GM19023 (cell line): ENCODE data around the gene SELP.

Source experiments
- ATAC-seq: cut with Tn5 transposase; IDR thresholded peaks from one replicate; pipeline ENCODE4 v1.9.1; 2021; ENCODE audit warnings: mild to moderate bottlenecking, moderate library complexity; ENCODE audit not compliant: unreplicated experiment

The SELP gene

GRCh38 chr1:169623132-169623926 is 6.6 kb downstream of the SELP start:
- ATAC-seq, result no peak

- no peak for ATAC-seq
These were observed 9.4 kb downstream of the SELP start for GRCh38 chr1:169620565-169620964.

- ATAC-seq, result no peak
These were observed 11.6 kb downstream of the SELP start for GRCh38 chr1:169618367-169618766.

- ATAC-seq, result no peak
These were observed 14.1 kb downstream of the SELP start for GRCh38 chr1:169615803-169616202.

- ATAC-seq, result no peak
These were observed 19.1 kb downstream of the SELP start for GRCh38 chr1:169610858-169611257.

- no peak for ATAC-seq
These were observed 19.8 kb downstream of the SELP start for GRCh38 chr1:169610108-169610507.

GRCh38 chr1:169608226-169608625 is 21.7 kb downstream of the SELP start:
- ATAC-seq, result no peak

- no peak for ATAC-seq
These were observed 25.0 kb downstream of the SELP start for GRCh38 chr1:169604781-169605560.

GRCh38 chr1:169601096-169601881 is 28.6 kb downstream of the SELP start:
- no peak for ATAC-seq

- ATAC-seq, result no peak
These were observed 33.9 kb downstream of the SELP start for GRCh38 chr1:169595764-169596711.

- ATAC-seq, result no peak
These were observed 35.5 kb downstream of the SELP start for GRCh38 chr1:169594391-169594790.

GRCh38 chr1:169590932-169591331 is 39.0 kb downstream of the SELP start:
- no peak for ATAC-seq

GRCh38 chr1:169588785-169589485 is 41.0 kb downstream of the SELP start:
- no peak for ATAC-seq

GRCh38 chr1:169588112-169588511 is 41.8 kb downstream of the SELP start:
- no peak for ATAC-seq

GRCh38 chr1:169586395-169587255 is 43.3 kb downstream of the SELP start, which contains the start of gene F5:
F5 (minus strand) TSS chr1:169586481; CDS start chr1:169586386, 95 bp downstream.
- ATAC-seq, result peak; percentile 93

GRCh38 chr1:169586067-169586394 is 43.9 kb downstream of the SELP start:
- no peak for ATAC-seq

- ATAC-seq, result no peak
These were observed 44.7 kb downstream of the SELP start for GRCh38 chr1:169585181-169585580.

GRCh38 chr1:169584483-169585144 is 45.3 kb downstream of the SELP start:
- no peak for ATAC-seq
